ENCODE data around the gene ZNF92.
"Not testable (repeated sequence)": the region's sequence is repeated elsewhere in the genome, so short reads cannot be mapped to it uniquely, and the experiment has no call there.

The ZNF92 gene

GRCh38 chr7:65429642-65430343 is 56.1 kb downstream of the ZNF92 start:
- no peak for DNase-seq

GRCh38 chr7:65430344-65431186 is 56.9 kb downstream of the ZNF92 start:
- DNase-seq, result no peak

GRCh38 chr7:65434307-65434706 is 60.7 kb downstream of the ZNF92 start:
- DNase-seq, result no peak

- DNase-seq, result no peak
These were observed 62.5 kb downstream of the ZNF92 start for GRCh38 chr7:65436163-65436562.

GRCh38 chr7:65438598-65438997 is 64.9 kb downstream of the ZNF92 start:
- DNase-seq, result no peak

- DNase-seq, result no peak
These were observed 67.4 kb downstream of the ZNF92 start for GRCh38 chr7:65441010-65441409.

- DNase-seq, result no peak
These were observed 70.7 kb downstream of the ZNF92 start for GRCh38 chr7:65444205-65444842.

GRCh38 chr7:65444899-65445823 is 71.5 kb downstream of the ZNF92 start:
- DNase-seq, result no peak

- not testable (repeated sequence) for DNase-seq
These were observed 73.4 kb downstream of the ZNF92 start for GRCh38 chr7:65447041-65447440.

- no peak for DNase-seq
These were observed 75.3 kb downstream of the ZNF92 start for GRCh38 chr7:65448816-65449504.

GRCh38 chr7:65449505-65449852 is 75.8 kb downstream of the ZNF92 start:
- DNase-seq, result no peak
